Measurements from ENCODE around the gene ARF1.

- TF ChIP-seq TCF12 (IDR thresholded peaks at IDR 0.05; ENCODE audit: low read depth) (no peak), EGR1 (IDR thresholded peaks at IDR 0.05) (no peak), MAX (IDR thresholded peaks at IDR 0.05) (no peak), CREB1 (IDR thresholded peaks at IDR 0.05; ENCODE audit: low read depth) (no peak), CEBPB (IDR thresholded peaks at IDR 0.05) (no peak), TEAD4 (IDR thresholded peaks at IDR 0.05) (no peak)
Measured at GRCh38 chr1:228048659-228049298, 33.7 kb upstream of the ARF1 start.

Measured in Ishikawa (cell line).